ENCODE data around the gene REPS2. TPM values are rescaled to one million over a fixed set of nuclear protein-coding genes. Genes with fewer than 3 reads are reported as not detected.

REPS2 gene
- total and polyA plus RNA-seq, 2 donors from 2014 or later, result 19.6 to 36.3 TPM

- Histone ChIP-seq H3K4me3 (ENCODE audit: low read length in 3 of 3) (no peak overlapping the region), H3K27me3 (ENCODE audit: control insufficient read depth, insufficient read depth, low read length) (peaks cover 2% of the 10 kb centered on the region), H3K9ac (ENCODE audit: low read length in 3 of 3) (no peak overlapping the region), H3K9me3 (ENCODE audit: control insufficient read depth in 2 of 3, insufficient read depth in 1 of 3, low read length in 3 of 3) (no peaks in the 10 kb centered on the region), H3K36me3 (ENCODE audit: control insufficient read depth in 2 of 3, insufficient read depth in 3 of 3, low read length in 3 of 3) (no peaks in the 10 kb centered on the region), H3K4me1 (ENCODE audit: control insufficient read depth in 2 of 3, insufficient read depth in 2 of 3, low read depth in 1 of 3, low read length in 3 of 3) (peaks cover 0 to 4% (median 0%) of the 10 kb centered on the region in 3 donors), H3K27ac (ENCODE audit: low read depth in 2 of 2, low read length in 2 of 2) (no peak overlapping the region)
- peak; percentile 91 for FAIRE-seq
- no peak for DNase-seq
- intact Hi-C loops (cut with DNase I), result no loop called here
- TF ChIP-seq CTCF (IDR thresholded peaks at IDR 0.05; ENCODE audit: borderline replicate concordance, extremely low read depth, insufficient read depth), result no peak
Observed at GRCh38 chrX:16981980-16982379, 35.5 kb downstream of the REPS2 start.

GRCh38 chrX:16983051-16983450, 36.6 kb downstream of the REPS2 start:
- FAIRE-seq, result no peak
- H3K4me1 ChIP-seq (ENCODE audit: control insufficient read depth in 2 of 3, insufficient read depth in 2 of 3, low read depth in 1 of 3, low read length in 3 of 3), result peaks cover 0 to 4% (median 0%) of the 10 kb centered on the region in 3 donors
- H3K27ac ChIP-seq (ENCODE audit: low read depth in 2 of 2, low read length in 2 of 2), result no peak overlapping the region
- H3K4me3 ChIP-seq (ENCODE audit: low read length in 3 of 3), result no peak overlapping the region
- no peaks in the 10 kb centered on the region for H3K9me3 ChIP-seq (ENCODE audit: control insufficient read depth in 2 of 3, insufficient read depth in 1 of 3, low read length in 3 of 3)
- intact Hi-C loops (cut with DNase I), result no loop called here
- H3K27me3 ChIP-seq (ENCODE audit: control insufficient read depth, insufficient read depth, low read length), result no peaks in the 10 kb centered on the region
- no peak for TF ChIP-seq CTCF (IDR thresholded peaks at IDR 0.05; ENCODE audit: borderline replicate concordance, extremely low read depth, insufficient read depth)
- no peak overlapping the region for H3K9ac ChIP-seq (ENCODE audit: low read length in 3 of 3)
- H3K36me3 ChIP-seq (ENCODE audit: control insufficient read depth in 2 of 3, insufficient read depth in 3 of 3, low read length in 3 of 3), result no peaks in the 10 kb centered on the region
- DNase-seq, result no peak

GRCh38 chrX:16985286-16985685, 38.8 kb downstream of the REPS2 start:
- Histone ChIP-seq H3K9me3 (ENCODE audit: control insufficient read depth in 2 of 3, insufficient read depth in 1 of 3, low read length in 3 of 3) (no peaks in the 10 kb centered on the region), H3K9ac (ENCODE audit: low read length in 3 of 3) (no peak overlapping the region), H3K27ac (ENCODE audit: low read depth in 2 of 2, low read length in 2 of 2) (no peak overlapping the region), H3K4me3 (ENCODE audit: low read length in 3 of 3) (no peak overlapping the region), H3K27me3 (ENCODE audit: control insufficient read depth, insufficient read depth, low read length) (no peaks in the 10 kb centered on the region), H3K36me3 (ENCODE audit: control insufficient read depth in 2 of 3, insufficient read depth in 3 of 3, low read length in 3 of 3) (no peaks in the 10 kb centered on the region), H3K4me1 (ENCODE audit: control insufficient read depth in 2 of 3, insufficient read depth in 2 of 3, low read depth in 1 of 3, low read length in 3 of 3) (peaks cover 0 to 4% (median 0%) of the 10 kb centered on the region in 3 donors)
- TF ChIP-seq CTCF (IDR thresholded peaks at IDR 0.05; ENCODE audit: borderline replicate concordance, extremely low read depth, insufficient read depth), result no peak
- intact Hi-C loops (cut with DNase I), result no loop called here
- no peak for DNase-seq
- no peak for FAIRE-seq

- Histone ChIP-seq H3K27ac (ENCODE audit: low read depth in 2 of 2, low read length in 2 of 2) (no peak overlapping the region), H3K9ac (ENCODE audit: low read length in 3 of 3) (no peak overlapping the region), H3K27me3 (ENCODE audit: control insufficient read depth, insufficient read depth, low read length) (no peaks in the 10 kb centered on the region), H3K4me3 (ENCODE audit: low read length in 3 of 3) (no peak overlapping the region), H3K36me3 (ENCODE audit: control insufficient read depth in 2 of 3, insufficient read depth in 3 of 3, low read length in 3 of 3) (no peaks in the 10 kb centered on the region), H3K4me1 (ENCODE audit: control insufficient read depth in 2 of 3, insufficient read depth in 2 of 3, low read depth in 1 of 3, low read length in 3 of 3) (peaks cover 0 to 4% (median 0%) of the 10 kb centered on the region in 3 donors), H3K9me3 (ENCODE audit: control insufficient read depth in 2 of 3, insufficient read depth in 1 of 3, low read length in 3 of 3) (no peaks in the 10 kb centered on the region)
- intact Hi-C loops (cut with DNase I), result no loop called here
- FAIRE-seq (no peak), DNase-seq (no peak)
- no peak for TF ChIP-seq CTCF (IDR thresholded peaks at IDR 0.05; ENCODE audit: borderline replicate concordance, extremely low read depth, insufficient read depth)
Observed at GRCh38 chrX:16986169-16986568, 39.7 kb downstream of the REPS2 start.
